Stimulated activated CD4-positive, alpha-beta T cell treated with anti-CD3 and anti-CD28 coated beads, Interleukin-15, amount 100 ng/mL, for 24 hours (primary cell): ENCODE measurements around the gene PBOV1.
"Not testable (repeated sequence)": the region's sequence is repeated elsewhere in the genome, so short reads cannot be mapped to it uniquely, and the experiment has no call there.

Source experiments
- DNase-seq: peaks from one replicate; pipeline ENCODE4 v3.0.0-alpha.2; 2020

PBOV1 gene

GRCh38 chr6:138237463-138237862 lies 19.2 kb upstream of the PBOV1 start:
- no peak for DNase-seq

- no peak for DNase-seq
Observed at GRCh38 chr6:138235693-138236092, 17.4 kb upstream of the PBOV1 start.

- DNase-seq, result no peak
Observed at GRCh38 chr6:138235205-138235604, 16.9 kb upstream of the PBOV1 start.

- no peak for DNase-seq
Observed at GRCh38 chr6:138234363-138234762, 16.1 kb upstream of the PBOV1 start.

- no peak for DNase-seq
Observed at GRCh38 chr6:138231381-138231886, 13.1 kb upstream of the PBOV1 start.

GRCh38 chr6:138230759-138231380 lies 12.6 kb upstream of the PBOV1 start:
- no peak for DNase-seq

GRCh38 chr6:138230221-138230620 lies 11.9 kb upstream of the PBOV1 start:
- no peak for DNase-seq

GRCh38 chr6:138229663-138230179 lies 11.4 kb upstream of the PBOV1 start:
- no peak for DNase-seq

- no peak for DNase-seq
Observed at GRCh38 chr6:138229072-138229471, 10.8 kb upstream of the PBOV1 start.

GRCh38 chr6:138227316-138227781 lies 9.1 kb upstream of the PBOV1 start:
- DNase-seq, result no peak

GRCh38 chr6:138226700-138227315 lies 8.5 kb upstream of the PBOV1 start:
- no peak for DNase-seq

- no peak for DNase-seq
Observed at GRCh38 chr6:138225953-138226352, 7.7 kb upstream of the PBOV1 start.

- no peak for DNase-seq
Observed at GRCh38 chr6:138222901-138223546, 4.7 kb upstream of the PBOV1 start.

- DNase-seq, result no peak
Observed at GRCh38 chr6:138219901-138220300, 1.6 kb upstream of the PBOV1 start.

GRCh38 chr6:138219398-138219797 lies 1.1 kb upstream of the PBOV1 start:
- no peak for DNase-seq

GRCh38 chr6:138215093-138215782 lies 3.1 kb downstream of the PBOV1 start:
- DNase-seq, result no peak

- not testable (repeated sequence) for DNase-seq
Observed at GRCh38 chr6:138212530-138212929, 5.8 kb downstream of the PBOV1 start.

- DNase-seq, result no peak
Observed at GRCh38 chr6:138211601-138212000, 6.7 kb downstream of the PBOV1 start.

- DNase-seq, result no peak
Observed at GRCh38 chr6:138211048-138211581, 7.2 kb downstream of the PBOV1 start.

GRCh38 chr6:138206862-138207261 lies 11.4 kb downstream of the PBOV1 start:
- DNase-seq, result no peak

- DNase-seq, result no peak
Observed at GRCh38 chr6:138205437-138206094, 12.7 kb downstream of the PBOV1 start.

GRCh38 chr6:138204792-138205384 lies 13.4 kb downstream of the PBOV1 start:
- no peak for DNase-seq
